ENCODE data around the gene MYLK.

- TF ChIP-seq POLR2A (IDR thresholded peaks at IDR 0.05) (no peak), CTCF (IDR thresholded peaks at IDR 0.05) (no peak)
These were observed 100.3 kb downstream of the MYLK start for GRCh38 chr3:123783811-123784210.

Measured in lower leg skin (tissue), 3 donors.